ENCODE data around the gene CDK5. TPM values are rescaled to one million over a fixed set of nuclear protein-coding genes. Genes with fewer than 3 reads are reported as not detected.
A peak's percentile ranks its signal among the peaks of the same experiment; 100 is the strongest.
"Not testable (repeated sequence)": the region's sequence is repeated elsewhere in the genome, so short reads cannot be mapped to it uniquely, and the experiment has no call there.

Gene CDK5
- total RNA-seq, 1 donor from 2014 or later, result 9.6 TPM

DNA sequence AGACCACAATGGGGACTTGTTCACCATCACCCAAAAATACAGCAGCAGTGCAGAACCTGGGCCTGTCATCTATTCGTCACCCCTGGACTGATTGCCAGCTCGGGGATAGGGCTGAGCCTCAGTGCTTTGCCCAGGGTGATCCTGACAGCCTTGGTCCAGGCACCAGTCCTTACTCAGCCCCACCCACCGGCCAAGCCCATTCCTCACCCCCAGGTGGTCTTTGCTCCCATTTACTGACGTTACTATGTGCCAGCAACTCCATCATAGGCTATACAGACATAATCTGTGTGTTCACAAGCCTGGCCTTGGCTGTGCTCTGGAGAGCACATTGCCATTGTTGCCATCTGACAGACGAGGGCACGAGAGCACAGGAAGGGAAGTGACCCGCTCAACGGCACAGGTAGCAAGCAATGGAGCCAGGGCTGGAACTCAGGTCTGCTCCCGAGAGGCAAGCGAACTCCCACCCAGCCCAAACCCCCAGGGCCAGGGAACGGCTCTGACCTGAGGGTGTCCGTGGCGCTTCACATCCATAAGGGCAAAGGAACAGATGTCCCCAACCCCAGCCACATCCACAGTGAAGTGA, 40.2 kb downstream of the CDK5 start:
- ATAC-seq, result no peak

DNA sequence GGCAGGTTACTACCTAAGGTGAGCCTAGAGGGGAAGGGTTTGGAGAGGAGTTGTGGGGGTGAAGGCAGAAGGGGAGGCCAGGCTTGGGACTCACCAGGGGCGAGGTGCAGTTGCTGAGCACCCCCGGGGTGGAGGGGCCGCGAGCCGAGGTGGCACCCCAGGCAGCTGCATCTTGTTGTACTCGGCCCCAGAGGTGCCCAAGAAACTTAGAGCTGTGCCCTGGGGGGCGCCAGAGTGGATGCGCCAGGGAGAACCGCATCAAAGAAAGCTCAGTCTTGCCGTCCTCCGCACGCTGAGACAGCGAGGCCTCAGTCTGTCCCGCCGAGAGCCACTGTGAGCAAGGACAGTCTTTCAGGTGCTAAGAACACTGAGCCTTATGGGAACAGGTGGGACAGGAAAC, 40.8 kb downstream of the CDK5 start:
- no peak for DNase-seq (ENCODE audit: low spot score)

More for the DNA sequence above, 40.2 kb downstream of the CDK5 start:
- no peak for DNase-seq (ENCODE audit: low spot score)

DNA sequence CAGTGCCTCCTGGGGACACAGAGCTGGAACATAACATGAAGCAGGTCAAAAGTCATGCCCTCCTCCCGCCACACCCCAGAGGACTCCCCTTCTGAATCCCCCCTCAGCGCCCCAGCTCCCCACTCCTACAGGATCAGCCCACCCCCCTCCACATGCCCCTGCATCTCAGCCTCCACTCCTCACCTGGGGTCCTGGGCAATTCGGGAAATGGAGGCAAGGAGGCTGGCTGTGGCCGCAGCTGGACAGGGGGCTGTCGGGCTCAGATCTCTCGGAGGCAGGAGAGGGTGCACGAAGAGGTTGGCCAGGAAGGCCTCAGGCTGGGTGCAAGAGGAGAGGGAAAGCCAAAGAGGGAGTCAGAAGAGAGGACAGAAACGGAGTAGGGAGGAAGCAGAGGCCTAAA, 41.2 kb downstream of the CDK5 start:
- DNase-seq (ENCODE audit: low spot score) (no peak), ATAC-seq (no peak)

More for the DNA sequence above, 40.8 kb downstream of the CDK5 start:
- no peak for ATAC-seq

DNA sequence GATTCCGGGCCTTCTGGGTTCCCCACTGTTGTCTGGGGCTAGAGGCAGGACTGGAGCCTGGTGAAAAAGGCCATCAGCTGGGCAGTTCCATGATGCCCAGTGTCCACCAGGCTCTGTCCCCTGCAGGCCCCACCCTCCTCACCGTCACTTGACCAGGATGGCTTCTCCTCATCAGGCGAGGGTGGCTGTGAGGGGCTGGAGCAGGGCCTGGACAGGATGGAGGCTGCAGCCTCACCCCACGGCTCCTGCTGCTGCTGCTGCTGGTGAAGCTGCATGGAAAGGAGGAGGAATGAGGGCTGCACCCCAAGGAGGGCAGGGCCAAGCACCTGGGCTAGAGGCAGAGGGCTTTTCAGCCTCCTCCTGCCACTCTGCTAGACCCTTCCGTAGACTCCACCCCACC, 41.7 kb downstream of the CDK5 start:
- no peak for DNase-seq (ENCODE audit: low spot score)
- no peak for ATAC-seq

DNA sequence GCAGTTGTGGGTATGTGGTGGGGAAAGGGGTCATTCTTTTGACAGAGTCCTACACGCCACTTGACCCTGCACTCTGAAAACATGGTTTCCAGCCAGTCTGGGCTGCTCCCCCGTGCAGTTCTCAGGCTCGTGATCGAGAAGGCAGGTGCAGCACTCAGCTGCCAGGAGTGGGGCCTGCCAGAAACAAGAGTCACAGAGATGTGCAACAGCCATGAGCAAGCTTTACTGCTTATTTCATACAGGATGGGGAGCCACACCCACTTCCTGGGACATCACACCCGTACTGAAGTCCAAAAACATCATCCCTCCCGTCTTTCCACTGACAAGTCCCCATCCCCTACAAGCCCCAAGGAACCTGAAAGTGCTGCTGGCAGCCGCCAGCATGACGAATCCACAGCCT, 42.7 kb downstream of the CDK5 start:
- no peak for ATAC-seq

DNA sequence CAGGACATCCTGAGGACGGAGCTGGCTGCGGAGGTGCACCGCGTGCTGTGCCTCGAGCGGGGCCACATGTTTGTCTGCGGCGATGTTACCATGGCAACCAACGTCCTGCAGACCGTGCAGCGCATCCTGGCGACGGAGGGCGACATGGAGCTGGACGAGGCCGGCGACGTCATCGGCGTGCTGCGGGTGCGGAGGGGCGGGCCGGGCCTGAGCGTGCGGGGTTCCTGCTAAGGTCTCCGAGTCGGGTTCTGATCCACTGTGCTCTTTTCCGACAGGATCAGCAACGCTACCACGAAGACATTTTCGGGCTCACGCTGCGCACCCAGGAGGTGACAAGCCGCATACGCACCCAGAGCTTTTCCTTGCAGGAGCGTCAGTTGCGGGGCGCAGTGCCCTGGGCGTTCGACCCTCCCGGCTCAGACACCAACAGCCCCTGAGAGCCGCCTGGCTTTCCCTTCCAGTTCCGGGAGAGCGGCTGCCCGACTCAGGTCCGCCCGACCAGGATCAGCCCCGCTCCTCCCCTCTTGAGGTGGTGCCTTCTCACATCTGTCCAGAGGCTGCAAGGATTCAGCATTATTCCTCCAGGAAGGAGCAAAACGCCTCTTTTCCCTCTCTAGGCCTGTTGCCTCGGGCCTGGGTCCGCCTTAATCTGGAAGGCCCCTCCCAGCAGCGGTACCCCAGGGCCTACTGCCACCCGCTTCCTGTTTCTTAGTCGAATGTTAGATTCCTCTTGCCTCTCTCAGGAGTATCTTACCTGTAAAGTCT, 43.8 kb downstream of the CDK5 start:
- ATAC-seq (peak; percentile 11), DNase-seq (ENCODE audit: low spot score) (no peak)

More for the DNA sequence above, 42.7 kb downstream of the CDK5 start:
- no peak for DNase-seq (ENCODE audit: low spot score)

DNA sequence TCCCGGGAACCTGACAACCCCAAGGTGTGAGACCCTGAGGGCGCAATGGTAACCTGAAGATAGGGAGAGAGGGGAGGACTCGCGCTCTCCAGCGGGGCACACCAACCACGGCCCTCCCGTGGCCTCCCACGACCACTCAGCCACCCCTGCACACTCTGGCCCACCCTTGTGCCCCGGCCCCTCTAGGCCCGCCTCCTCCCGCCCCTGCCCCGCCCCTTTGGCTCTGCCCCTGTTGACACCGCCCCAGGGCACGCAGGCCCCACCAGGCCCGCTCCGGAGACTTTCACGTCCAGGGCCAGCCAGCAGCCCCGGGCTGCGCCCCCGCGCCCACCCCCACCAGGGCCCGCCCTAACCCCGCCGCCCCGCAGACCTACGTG, 44.4 kb downstream of the CDK5 start:
- ATAC-seq, result peak; percentile 3

DNA sequence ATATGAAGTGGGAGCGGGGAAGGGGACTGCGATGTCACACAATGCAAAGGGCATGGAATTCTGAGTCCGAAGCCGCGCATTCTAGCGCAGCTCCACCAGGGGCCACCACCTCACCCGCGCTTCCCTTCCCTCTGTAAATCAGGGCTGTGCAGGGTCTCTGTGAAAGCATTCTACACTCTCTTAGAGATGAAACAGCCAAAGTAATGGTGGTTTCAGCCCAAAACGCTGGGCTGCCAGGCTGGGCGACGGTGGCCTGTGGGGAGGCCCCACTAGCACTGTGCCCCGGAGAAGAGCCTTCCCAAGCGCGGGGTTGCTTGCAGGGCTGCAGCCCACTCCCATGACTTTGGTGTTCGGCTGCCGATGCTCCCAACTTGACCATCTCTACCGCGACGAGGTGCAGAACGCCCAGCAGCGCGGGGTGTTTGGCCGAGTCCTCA, 44.8 kb downstream of the CDK5 start:
- ATAC-seq, result peak; percentile 48
- no peak for DNase-seq (ENCODE audit: low spot score)

More for the DNA sequence above, 44.4 kb downstream of the CDK5 start:
- DNase-seq (ENCODE audit: low spot score), result no peak

DNA sequence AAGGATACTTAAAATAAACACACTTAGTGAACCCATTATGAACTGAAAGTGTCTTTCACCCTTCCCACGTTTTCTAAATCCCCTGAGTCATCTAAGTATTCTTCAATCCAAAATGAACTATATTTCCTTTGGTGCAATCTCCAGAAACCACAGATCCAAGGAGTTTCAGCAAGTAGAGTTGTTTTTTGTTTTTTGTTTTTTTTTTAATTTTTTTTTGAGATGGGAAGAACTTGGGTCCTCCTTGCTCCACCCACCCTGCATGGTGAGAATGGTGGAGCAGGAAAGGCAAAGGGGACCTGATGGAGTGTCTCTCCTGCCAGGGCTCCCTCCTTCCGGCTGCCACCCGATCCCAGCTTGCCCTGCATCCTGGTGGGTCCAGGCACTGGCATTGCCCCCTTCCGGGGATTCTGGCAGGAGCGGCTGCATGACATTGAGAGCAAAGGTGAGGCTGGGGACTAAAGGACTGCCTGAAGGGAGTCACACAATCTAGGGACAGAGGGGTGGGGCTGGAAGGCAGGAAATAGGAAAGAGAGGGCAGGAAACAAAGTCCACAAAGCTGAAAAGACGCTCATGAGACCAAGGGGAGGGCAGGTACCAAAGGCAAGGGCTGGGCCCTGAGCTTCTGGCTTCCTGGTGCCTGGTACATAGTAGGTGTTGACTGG, 45.5 kb downstream of the CDK5 start:
- DNase-seq (ENCODE audit: low spot score), result no peak
- no peak for ATAC-seq

DNA sequence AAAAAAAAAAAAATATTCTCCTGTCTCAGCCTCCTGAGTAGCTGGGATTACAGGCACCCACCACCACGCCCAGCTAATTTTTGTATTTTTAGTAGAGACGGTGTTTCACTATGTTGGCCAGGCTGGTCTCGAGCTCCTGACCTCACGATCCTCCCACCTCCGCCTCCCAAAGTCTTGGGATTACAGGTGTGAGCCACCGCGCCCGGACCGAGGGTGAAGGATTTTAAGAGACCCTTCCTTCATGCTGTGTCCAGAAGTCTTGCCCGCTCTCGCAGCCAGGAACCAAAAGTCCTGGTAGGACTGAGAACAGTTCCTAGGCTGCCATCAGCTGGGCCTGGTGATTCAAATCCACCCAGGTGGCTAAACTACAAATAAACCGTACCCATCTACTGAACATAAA, 46.1 kb downstream of the CDK5 start:
- not testable (repeated sequence) for ATAC-seq; DNase-seq (ENCODE audit: low spot score)

DNA sequence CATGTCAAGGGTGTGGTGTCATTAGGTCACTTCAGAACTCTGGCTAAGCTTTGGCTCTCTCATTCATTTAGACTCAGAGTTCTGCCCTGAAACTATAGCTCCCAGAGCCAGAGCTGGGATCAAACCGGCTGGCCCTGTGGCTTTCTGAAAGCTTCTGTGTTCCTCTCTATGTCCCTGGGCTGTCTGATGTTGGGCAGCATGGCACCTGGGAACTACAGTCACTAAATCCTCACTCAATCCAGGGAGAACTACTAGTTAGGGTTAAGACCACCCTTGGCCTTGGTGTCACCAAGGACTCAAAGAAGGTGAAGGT, 46.6 kb downstream of the CDK5 start:
- no peak for DNase-seq (ENCODE audit: low spot score)
- ATAC-seq, result no peak

DNA sequence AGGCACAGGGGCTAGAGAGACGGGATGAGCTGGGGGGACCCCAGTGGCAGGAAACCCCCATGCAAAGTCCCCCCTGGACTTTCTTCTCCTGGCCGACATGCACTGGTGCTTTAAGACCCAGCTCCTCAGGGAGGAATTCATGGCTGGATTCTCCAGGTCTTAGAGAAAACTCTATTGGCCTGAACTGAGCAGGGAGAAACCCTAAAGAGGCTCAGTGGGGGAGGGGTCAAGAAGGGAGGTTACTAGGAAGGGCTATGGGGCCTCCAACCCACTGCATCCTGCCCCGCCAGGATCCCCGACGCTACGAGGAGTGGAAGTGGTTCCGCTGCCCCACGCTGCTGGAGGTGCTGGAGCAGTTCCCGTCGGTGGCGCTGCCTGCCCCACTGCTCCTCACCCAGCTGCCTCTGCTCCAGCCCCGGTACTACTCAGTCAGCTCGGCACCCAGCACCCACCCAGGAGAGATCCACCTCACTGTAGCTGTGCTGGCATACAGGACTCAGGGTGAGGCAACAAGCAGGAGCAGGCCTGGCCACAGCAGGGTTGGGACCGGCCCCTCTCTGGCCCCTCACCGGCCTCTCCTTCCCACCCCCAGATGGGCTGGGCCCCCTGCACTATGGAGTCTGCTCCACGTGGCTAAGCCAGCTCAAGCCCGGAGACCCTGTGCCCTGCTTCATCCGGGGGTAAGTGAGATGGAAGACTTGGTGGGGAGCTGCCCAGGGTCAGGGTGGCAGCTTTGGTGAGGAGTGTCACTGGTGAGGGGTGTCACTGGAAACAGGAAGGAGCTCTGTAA, 47.2 kb downstream of the CDK5 start:
- DNase-seq (ENCODE audit: low spot score) (no peak), ATAC-seq (no peak)

DNA sequence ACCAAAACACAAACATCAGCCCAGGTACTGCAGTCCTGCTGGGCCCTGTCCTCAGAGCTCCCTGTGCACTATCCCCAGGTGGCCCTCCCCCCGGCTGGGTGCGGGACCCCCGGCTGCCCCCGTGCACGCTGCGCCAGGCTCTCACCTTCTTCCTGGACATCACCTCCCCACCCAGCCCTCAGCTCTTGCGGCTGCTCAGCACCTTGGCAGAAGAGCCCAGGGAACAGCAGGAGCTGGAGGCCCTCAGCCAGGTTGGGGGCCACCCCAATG, 47.7 kb downstream of the CDK5 start:
- DNase-seq (ENCODE audit: low spot score), result no peak

DNA sequence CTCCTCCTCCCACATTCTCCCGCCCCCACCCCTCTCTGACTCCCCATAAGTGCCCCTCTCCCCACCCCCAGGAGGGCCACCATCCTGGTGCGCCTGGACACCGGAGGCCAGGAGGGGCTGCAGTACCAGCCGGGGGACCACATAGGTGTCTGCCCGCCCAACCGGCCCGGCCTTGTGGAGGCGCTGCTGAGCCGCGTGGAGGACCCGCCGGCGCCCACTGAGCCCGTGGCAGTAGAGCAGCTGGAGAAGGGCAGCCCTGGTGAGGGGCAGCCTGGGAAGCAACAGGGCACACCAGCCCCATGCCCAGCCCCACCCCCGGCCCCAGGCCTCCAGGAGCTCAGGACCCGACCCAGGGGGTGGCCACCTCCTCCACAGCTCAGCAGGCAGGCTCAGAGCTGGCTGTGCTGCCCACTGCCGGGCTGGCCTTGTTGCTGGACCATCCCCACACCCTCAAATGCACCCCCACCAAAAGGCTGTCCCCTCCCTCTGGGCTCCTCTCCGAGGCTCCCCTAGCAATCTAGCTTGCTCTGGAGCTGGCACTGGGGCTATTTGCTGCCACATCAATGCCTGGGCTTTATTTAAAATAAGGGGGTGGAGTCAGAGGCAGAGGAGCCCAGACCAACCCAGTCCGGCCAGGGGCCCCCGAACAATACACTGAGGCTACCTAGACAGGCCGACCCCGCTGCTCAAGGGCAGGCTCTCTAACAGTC, 48.2 kb downstream of the CDK5 start:
- no peak for DNase-seq (ENCODE audit: low spot score)
- ATAC-seq, result no peak

More for the DNA sequence above, 47.7 kb downstream of the CDK5 start:
- no peak for ATAC-seq

DNA sequence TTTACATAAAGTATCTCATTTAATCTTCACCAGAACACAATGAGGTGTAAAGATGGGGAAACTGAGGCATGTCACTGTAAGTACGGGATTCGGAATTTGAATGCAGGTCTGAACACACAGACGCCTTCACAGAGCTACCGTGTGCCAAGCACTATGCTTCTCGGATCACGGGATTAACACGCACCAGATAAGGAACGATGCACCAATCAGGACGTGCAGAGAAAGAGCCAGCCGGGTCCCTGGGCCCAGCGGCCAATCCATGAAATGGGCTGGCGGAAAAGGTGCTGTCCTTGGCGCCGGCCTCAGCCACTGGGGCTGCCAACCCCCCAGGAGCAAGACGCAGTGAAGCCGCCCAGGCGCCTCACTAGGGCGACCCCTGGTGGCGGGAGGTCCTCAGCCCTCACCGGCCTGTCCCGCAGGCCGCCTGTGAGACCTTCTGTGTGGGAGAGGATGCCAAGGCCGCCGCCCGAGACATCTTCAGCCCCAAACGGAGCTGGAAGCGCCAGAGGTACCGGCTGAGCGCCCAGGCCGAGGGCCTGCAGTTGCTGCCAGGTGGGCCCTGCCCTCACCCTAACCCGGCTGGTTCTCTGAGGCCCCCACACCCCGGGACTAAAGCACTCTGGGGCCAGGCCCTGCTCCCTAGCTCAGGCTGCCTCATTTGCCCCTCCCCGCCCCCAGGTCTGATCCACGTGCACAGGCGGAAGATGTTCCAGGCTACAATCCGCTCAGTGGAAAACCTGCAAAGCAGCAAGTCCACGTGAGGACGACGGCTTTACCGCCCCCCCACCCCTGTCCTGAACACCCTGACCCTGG, 49.0 kb downstream of the CDK5 start:
- ATAC-seq (peak; percentile 64), DNase-seq (ENCODE audit: low spot score) (peak; percentile 68)

DNA sequence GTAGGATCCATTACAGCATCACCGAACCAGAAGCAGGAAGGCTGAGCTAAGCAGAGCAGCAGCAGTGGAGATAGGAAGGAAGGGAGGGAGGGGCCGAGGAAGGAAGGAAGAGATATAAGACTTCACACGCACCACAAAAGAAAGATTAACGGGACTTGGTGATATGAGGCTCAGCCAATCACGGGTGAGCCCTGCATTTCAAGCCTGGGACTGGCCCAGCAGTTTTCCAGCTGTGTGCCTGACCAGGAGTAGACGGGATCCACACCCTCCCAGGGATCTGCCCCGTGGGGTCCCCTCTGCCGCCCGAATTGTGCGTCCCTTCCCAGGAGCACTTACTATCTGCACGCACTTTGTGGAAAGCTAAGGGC, 49.6 kb downstream of the CDK5 start:
- DNase-seq (ENCODE audit: low spot score) (no peak), ATAC-seq (peak; percentile 58)

DNA sequence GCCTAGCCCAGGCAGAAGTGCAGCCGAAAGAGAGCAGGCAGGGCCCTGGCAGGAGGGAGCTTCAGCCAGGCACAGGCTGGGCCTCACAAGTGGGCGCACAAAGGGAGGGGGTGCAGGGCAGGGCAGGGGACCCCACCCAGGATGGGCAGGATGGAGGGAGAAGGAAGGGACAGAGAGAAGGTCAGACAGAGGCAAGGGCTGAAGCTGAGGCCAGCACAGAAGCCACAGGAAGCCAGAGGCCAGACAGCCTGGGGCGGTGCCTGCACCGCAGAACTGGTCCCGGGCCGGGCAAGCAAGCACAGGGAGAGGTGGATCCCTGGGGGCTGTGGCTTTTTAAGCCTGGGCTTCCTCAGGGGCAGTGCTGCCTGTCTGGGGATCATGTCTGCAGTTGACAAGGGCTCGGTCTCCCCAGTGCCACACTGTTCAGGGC, 50.2 kb downstream of the CDK5 start:
- ATAC-seq, result peak; percentile 48
- DNase-seq (ENCODE audit: low spot score), result no peak

DNA sequence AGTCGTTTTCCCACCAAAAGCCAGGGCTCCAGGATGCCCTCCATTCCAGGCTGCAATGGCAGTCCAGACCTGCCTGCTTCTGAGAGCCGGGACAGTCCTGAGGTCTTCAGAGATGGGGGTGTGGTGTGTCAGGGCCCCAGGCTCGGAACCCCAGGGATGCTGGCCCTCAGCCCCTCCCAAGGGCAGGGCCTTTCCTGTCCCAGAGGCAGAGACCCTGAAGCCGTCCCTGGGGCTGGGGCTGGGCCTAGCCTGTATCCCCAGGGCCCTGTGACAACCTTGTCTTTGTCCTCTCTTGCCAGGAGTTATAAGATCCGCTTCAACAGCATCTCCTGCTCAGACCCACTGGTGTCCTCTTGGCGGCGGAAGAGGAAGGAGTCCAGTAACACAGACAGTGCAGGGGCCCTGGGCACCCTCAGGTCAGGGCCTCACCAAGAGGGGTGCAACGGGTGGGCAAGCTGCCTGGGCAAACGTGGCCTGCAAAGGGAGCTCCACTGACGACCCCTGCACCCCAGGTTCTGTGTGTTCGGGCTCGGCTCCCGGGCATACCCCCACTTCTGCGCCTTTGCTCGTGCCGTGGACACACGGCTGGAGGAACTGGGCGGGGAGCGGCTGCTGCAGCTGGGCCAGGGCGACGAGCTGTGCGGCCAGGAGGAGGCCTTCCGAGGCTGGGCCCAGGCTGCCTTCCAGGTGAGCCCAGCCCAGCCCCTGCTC, 51.0 kb downstream of the CDK5 start:
- ATAC-seq (no peak), DNase-seq (ENCODE audit: low spot score) (no peak)

DNA sequence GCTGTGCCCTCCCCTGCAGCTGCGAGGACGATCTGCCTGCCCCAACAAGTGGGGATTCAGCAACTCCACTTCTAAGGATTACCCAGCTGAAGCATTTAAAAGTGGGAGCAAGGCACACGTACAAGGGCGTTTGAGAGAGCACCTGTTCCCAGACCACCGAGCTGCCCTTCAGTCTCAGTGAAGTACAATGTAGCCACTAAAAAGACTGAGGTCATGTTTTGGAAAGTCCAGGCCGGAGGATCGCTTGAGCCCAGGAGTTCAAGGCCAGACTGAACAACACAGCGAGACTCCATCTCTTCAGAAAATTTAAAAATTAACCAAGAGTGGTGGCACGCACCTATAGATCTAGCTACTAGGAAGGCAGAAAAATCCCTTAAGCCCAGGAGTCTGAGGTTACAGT, 52.1 kb downstream of the CDK5 start:
- DNase-seq (ENCODE audit: low spot score), result no peak
- no peak for ATAC-seq
